Stimulated activated CD4-positive, alpha-beta T cell treated with anti-CD3 and anti-CD28 coated beads, Interleukin-1b, Interleukin-23, amount 100 ng/mL, for 24 hours (primary cell): ENCODE data around the gene ENOX1.
"Not testable (repeated sequence)": the region's sequence is repeated elsewhere in the genome, so short reads cannot be mapped to it uniquely, and the experiment has no call there.

Experiments used
- DNase-seq, 4 experiments: peaks; one replicate each; pipeline ENCODE4 v3.0.0-alpha.2; 2020; ENCODE audit warnings: low read depth in 4 of 4, low spot score in 1 of 4

Gene ENOX1

GRCh38 chr13:43170506-43170905 is 616.3 kb downstream of the ENOX1 start:
- no peak for DNase-seq

- DNase-seq = not testable (repeated sequence)
These were observed 618.3 kb downstream of the ENOX1 start for GRCh38 chr13:43168434-43168833.

- DNase-seq = no peak
These were observed 619.0 kb downstream of the ENOX1 start for GRCh38 chr13:43167731-43168130.

- no peak for DNase-seq
These were observed 619.9 kb downstream of the ENOX1 start for GRCh38 chr13:43166644-43167457.
